Heart left ventricle (tissue), 16 donors: ENCODE data around the gene PTMS. TPM values are rescaled to one million over a fixed set of nuclear protein-coding genes. Genes with fewer than 3 reads are reported as not detected.

Experiments used
- ATAC-seq, 4 donors: fragments of 200-7000 bp; cut with Tn5 transposase; one replicate each; pipeline ENCODE4 v1.9.1; 2020 to 2022; ENCODE audit warnings: moderate library complexity in 4 of 4, mild to moderate bottlenecking in 3 of 4, moderate number of reproducible peaks in 1 of 4
- DNase-seq, 5 donors: peaks; one replicate each; pipeline ENCODE4 v3.0.0-alpha.2; 2020
- H3K27ac ChIP-seq, 12 donors: fragments of 200-600 bp; sonication (generic) in 4 of 12; one replicate each; pipeline versions ENCODE4 v1.5.0 to v1.8.0; 2016 to 2022; ENCODE audit warnings: mild to moderate bottlenecking in 2 of 12
- H3K27me3 ChIP-seq, 9 donors: fragments of 200-600 bp; sonication (generic) in 2 of 9; one replicate each; pipeline versions ENCODE4 v1.5.1 to v1.8.0; 2016 to 2022; ENCODE audit warnings: mild to moderate bottlenecking in 3 of 9
- H3K36me3 ChIP-seq, 9 donors: fragments of 200-600 bp; sonication (generic) in 2 of 9; one replicate each; pipeline versions ENCODE4 v1.5.0 to v1.8.0; 2018 to 2022; ENCODE audit warnings: mild to moderate bottlenecking in 2 of 9
- H3K4me1 ChIP-seq, 12 donors: fragments of 200-600 bp; sonication (generic) in 4 of 12; one replicate each; pipeline versions ENCODE4 v1.5.0 to v1.8.0; 2016 to 2022; ENCODE audit warnings: mild to moderate bottlenecking in 3 of 12
- H3K4me3 ChIP-seq, 12 donors: fragments of 200-600 bp; sonication (generic) in 4 of 12; one replicate each; pipeline versions ENCODE4 v1.5.0 to v1.8.0; 2017 to 2022; ENCODE audit warnings: mild to moderate bottlenecking in 9 of 12, moderate library complexity in 4 of 12
- H3K9me3 ChIP-seq, 12 donors: fragments of 200-600 bp; sonication (generic) in 4 of 12; one replicate each; pipeline versions ENCODE4 v1.5.0 to v1.8.0; 2016 to 2022; ENCODE audit warnings: mild to moderate bottlenecking in 1 of 12
- POLR2A ChIP-seq, 2 donors: fragments of 450-650 bp; IDR thresholded peaks; one replicate each; pipeline ENCODE4 v1.6.1; 2017; ENCODE audit warnings: antibody characterized with exemption in 2 of 2, mild to moderate bottlenecking in 2 of 2, moderate library complexity in 2 of 2
- WGBS, 4 donors: extraction: QIAGEN DNeasy Blood & Tissue Kit in 2 of 4; methylation state at CpG; one replicate each; pipeline versions ENCODE4 v1.1.5 to v1.1.7; 2013 to 2018; 5-methylcytosine and 5-hydroxymethylcytosine counted together
- intact Hi-C, 10 donors: fragments of 100-400 bp; cut with DNase I; formaldehyde crosslinking; loops; one replicate each; pipeline versions ENCODE4 v1.11.1 to v1.14.2; 2022
- polyA plus RNA-seq, 2 donors: library from polyadenylated mRNA; stranded (reverse); fragments of 200-250 nt; gene quantifications; one replicate each; pipeline ENCODE4 v1.2.3, GENCODE V29; 2013
- total RNA-seq, 9 donors: library from RNA; depleted of rRNA in 2 of 9; stranded (reverse); fragments of >200 nt in 2 of 9; fragmentation: NEBNext Ultra II Directional in 3 of 9; extraction: Animal tissue kit (Norgen Biotek cat#: 25700) in 3 of 9; gene quantifications; one replicate each; pipeline versions ENCODE4 v1.1.0 to v1.2.4, GENCODE V29; 2016 to 2023
- TF ChIP-seq, protein P1 (sequence below), 12 donors: fragments of 200-600 bp; sonication (generic) in 4 of 12; IDR thresholded peaks; one replicate each; pipeline versions ENCODE4 v1.5.0 to v1.8.0; 2018 to 2022; ENCODE audit warnings: antibody characterized with exemption in 12 of 12, mild to moderate bottlenecking in 5 of 12
- donor health status: ischemic (EF 13 %, LVEDD 7.1; RV severe dilation, severe dysfunction).
- donor health status: healthy with polysubstance abuse.
- donor health status: DM: no; HTN: yes; CAD: no.
- donor health status: DM: no; HTN: no; CAD: no.
- donor health status: ischemic (EF 25% LVEDD 6.9; RV normal size, moderate dysfunction).
- donor health status: ischemic (EF 25% LVEDD 5.7; RV mildly dilated, moderate dysfunction).
- donor health status: healthy.
- donor health status: DM: yes; HTN: yes; CAD: no.
- donor health status: ischemic (EF 35%, LVEDD 5.7; RV mildly dilated, moderate dysfunction).
- donor health status: nonischemic (EF 11% LVEDD 7.7; RV severe dilation, severe dysfunction).
- donor health status: DM: yes; HTN: yes; CAD: no.
- donor health status: PGD.
- donor health status: ischemic (EF 29% LVEDD 5.4; RV normal size, mild dysfunction).
- donor health status: nonischemic (EF 23%, LVEDD 6.1; RV moderate dilation, normal function).

The PTMS gene
- total and polyA plus RNA-seq, 11 donors = 72.9 to 331 (median 138) TPM

DNA sequence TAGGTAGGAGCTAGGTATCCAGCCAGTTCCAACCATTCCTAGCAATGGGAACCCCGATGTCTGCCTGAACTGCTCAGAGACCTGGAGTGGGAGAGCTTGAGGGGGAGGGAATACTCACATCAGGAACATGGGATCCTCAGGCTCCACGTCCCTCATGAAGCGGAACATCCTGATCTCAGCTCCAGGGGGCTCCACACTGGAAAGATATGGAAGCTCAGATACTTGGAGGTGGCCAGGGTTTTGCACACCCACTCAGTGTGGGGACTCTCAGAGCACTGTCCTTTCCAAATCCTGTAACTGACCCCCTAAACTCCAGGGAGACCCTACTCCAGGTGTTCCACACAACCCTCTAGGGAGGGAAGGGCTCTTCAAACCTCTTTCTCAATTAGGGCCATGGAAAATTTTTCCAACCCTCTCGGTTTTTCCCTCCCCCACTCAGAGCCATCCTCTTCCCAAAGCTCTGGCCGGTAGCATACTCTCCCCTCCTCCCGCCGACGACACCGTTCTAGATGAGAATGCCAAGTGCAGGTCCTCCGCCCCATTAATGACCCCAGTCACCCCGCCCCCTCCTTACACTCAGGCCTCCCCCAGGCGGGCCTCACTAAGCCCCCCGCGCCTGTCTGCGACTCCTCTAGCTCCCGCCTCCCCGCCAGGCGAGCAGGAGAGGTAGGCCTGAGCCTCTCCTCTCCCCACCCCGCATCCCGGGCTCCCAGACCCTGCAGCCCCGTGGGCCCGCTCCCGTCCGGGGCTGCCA lies 13.8 kb upstream of the PTMS start:
- peak overlapping the region; percentile 94 to 100 (median 99) for H3K27ac ChIP-seq
- H3K36me3 ChIP-seq = peaks cover 0 to 48% (median 45%) of the 10 kb centered on the region in 9 donors
- ATAC-seq = peak in 2 of 4 donors; percentile 0 to 19
- peak overlapping the region; percentile 70 to 100 (median 84) for H3K4me3 ChIP-seq
- no peaks in the 10 kb centered on the region for H3K9me3 ChIP-seq
- intact Hi-C loops = loop anchor here in 8 of 10 donors (2.0 to 5.0 kb wide), 7 partner anchors 14 to 115 kb away; partner anchors contain the start of genes P3H3 (in 6 of the 8), PTMS (in 2 of the 8), TPI1 (in 2 of the 8) and COPS7A (in 1 of the 8)
- TF ChIP-seq POLR2A (IDR thresholded peaks at IDR 0.05) = no peak
- TF ChIP-seq, protein P1, sequence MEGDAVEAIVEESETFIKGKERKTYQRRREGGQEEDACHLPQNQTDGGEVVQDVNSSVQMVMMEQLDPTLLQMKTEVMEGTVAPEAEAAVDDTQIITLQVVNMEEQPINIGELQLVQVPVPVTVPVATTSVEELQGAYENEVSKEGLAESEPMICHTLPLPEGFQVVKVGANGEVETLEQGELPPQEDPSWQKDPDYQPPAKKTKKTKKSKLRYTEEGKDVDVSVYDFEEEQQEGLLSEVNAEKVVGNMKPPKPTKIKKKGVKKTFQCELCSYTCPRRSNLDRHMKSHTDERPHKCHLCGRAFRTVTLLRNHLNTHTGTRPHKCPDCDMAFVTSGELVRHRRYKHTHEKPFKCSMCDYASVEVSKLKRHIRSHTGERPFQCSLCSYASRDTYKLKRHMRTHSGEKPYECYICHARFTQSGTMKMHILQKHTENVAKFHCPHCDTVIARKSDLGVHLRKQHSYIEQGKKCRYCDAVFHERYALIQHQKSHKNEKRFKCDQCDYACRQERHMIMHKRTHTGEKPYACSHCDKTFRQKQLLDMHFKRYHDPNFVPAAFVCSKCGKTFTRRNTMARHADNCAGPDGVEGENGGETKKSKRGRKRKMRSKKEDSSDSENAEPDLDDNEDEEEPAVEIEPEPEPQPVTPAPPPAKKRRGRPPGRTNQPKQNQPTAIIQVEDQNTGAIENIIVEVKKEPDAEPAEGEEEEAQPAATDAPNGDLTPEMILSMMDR (IDR thresholded peaks at IDR 0.05) = peak in 4 of 12 donors; percentile 19 to 29 (median 22)
- 3 to 4% (median 4%) methylated on average over 21 to 24 of the region's 24 CpGs for WGBS, 4 donors
- no peaks in the 10 kb centered on the region for H3K27me3 ChIP-seq
- peaks cover 0 to 40% (median 15%) of the 10 kb centered on the region in 12 donors for H3K4me1 ChIP-seq
- peak in 3 of 5 donors; percentile 60 to 73 (median 62) for DNase-seq

GRCh38 chr12:6752921-6753771 lies 13.0 kb upstream of the PTMS start, which contains the start of gene MLF2:
Gene MLF2, minus strand, starts transcription at chr12:6753141. Its CDS starts 807 bp downstream, at chr12:6752334.
- 0 to 1% (median 0%) methylated on average over 45 to 62 of the region's 62 CpGs for WGBS, 4 donors
- peak; percentile 81 to 90 for TF ChIP-seq POLR2A (IDR thresholded peaks at IDR 0.05)
- TF ChIP-seq, protein P1 (IDR thresholded peaks at IDR 0.05) = peak in 9 of 12 donors; percentile 94 to 99 (median 97)

GRCh38 chr12:6753772-6754356 lies 12.3 kb upstream of the PTMS start:
- ATAC-seq (no peak), DNase-seq (peak in 2 of 5 donors; percentile 48 to 50)
- no peaks in the 10 kb centered on the region for H3K27me3 ChIP-seq
- TF ChIP-seq, protein P1 (IDR thresholded peaks at IDR 0.05) = peak in 5 of 12 donors; percentile 18 to 97 (median 96)
- TF ChIP-seq POLR2A (IDR thresholded peaks at IDR 0.05) = no peak
- no peaks in the 10 kb centered on the region for H3K9me3 ChIP-seq
- H3K4me1 ChIP-seq = peaks cover 0 to 44% (median 15%) of the 10 kb centered on the region in 12 donors
- H3K27ac ChIP-seq = peak overlapping the region; percentile 57 to 100 (median 99)
- peak overlapping the region in 6 of 12 donors; percentile 76 to 98 (median 88) for H3K4me3 ChIP-seq
- peaks cover 0 to 33% (median 30%) of the 10 kb centered on the region in 9 donors for H3K36me3 ChIP-seq
- intact Hi-C loops = loop anchor here in 9 of 10 donors (1.0 to 5.0 kb wide), 12 partner anchors 10 to 113 kb away; partner anchors contain the start of genes P3H3 (in 6 of the 9), PTMS (in 3 of the 9), TPI1 (in 2 of the 9) and COPS7A (in 1 of the 9)
- WGBS, 4 donors = 0 to 2% (median 1%) methylated on average over 7 of the region's 7 CpGs

More at GRCh38 chr12:6752921-6753771, 13.0 kb upstream of the PTMS start, which contains the start of gene MLF2:
- ATAC-seq (peak; percentile 95 to 99 (median 98)), DNase-seq (peak; percentile 99)
- no peaks in the 10 kb centered on the region for H3K27me3 ChIP-seq
- H3K36me3 ChIP-seq = peaks cover 0 to 40% (median 37%) of the 10 kb centered on the region in 9 donors
- H3K4me3 ChIP-seq = peak within 1 kb of the TSS; percentile 70 to 100 (median 84)
- H3K4me1 ChIP-seq = peaks cover 0 to 44% (median 15%) of the 10 kb centered on the region in 12 donors
- H3K9me3 ChIP-seq = no peaks in the 10 kb centered on the region
- H3K27ac ChIP-seq = peak within 1 kb of the TSS; percentile 94 to 100 (median 99)
- intact Hi-C loops = loop anchor here in 9 of 10 donors (1.0 to 5.0 kb wide), 11 partner anchors 11 to 114 kb away; partner anchors contain the start of genes P3H3 (in 6 of the 9), PTMS (in 3 of the 9), TPI1 (in 2 of the 9) and COPS7A (in 1 of the 9)
